GM19397 (cell line): ENCODE results near the gene GOLGA6L1.
"Not testable (repeated sequence)": the region's sequence is repeated elsewhere in the genome, so short reads cannot be mapped to it uniquely, and the experiment has no call there.

Experiments
- ATAC-seq: cut with Tn5 transposase; IDR thresholded peaks from one replicate; pipeline ENCODE4 v1.9.1; 2021; ENCODE audit warnings: mild to moderate bottlenecking, moderate library complexity; ENCODE audit not compliant: unreplicated experiment

GOLGA6L1 gene, protein sequence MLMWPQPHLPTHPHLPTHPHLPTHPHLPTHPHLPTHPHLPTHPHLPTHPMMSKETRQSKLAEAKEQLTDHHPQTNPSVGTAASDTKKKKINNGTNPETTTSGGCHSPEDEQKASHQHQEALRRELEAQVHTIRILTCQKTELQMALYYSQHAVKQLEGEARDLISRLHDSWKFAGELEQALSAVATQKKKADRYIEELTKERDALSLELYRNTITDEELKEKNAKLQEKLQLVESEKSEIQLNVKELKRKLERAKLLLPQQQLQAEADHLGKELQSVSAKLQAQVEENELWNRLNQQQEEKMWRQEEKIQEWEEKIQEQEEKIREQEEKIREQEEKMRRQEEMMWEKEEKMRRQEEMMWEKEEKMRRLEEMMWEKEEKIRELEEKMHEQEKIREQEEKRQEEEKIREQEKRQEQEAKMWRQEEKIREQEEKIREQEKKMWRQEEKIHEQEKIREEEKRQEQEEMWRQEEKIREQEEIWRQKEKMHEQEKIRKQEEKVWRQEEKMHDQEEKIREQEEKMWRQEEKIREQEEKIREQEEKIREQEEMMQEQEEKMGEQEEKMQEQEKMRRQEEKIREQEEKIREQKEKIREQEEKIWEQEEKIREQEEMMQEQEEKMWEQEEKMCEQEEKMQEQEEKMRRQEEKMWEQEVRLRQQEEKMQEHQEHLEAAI

GRCh38 chr15:23136722-23137121, at the start of gene GOLGA6L1:
Gene GOLGA6L1 (minus strand): TSS chr15:23136822. CDS start chr15:23136731, 91 bp downstream.
- ATAC-seq, result not testable (repeated sequence)

GRCh38 chr15:23181201-23181600, 44.6 kb upstream of the GOLGA6L1 start:
- not testable (repeated sequence) for ATAC-seq

GRCh38 chr15:23180547-23180927, 43.9 kb upstream of the GOLGA6L1 start:
- not testable (repeated sequence) for ATAC-seq

DNA sequence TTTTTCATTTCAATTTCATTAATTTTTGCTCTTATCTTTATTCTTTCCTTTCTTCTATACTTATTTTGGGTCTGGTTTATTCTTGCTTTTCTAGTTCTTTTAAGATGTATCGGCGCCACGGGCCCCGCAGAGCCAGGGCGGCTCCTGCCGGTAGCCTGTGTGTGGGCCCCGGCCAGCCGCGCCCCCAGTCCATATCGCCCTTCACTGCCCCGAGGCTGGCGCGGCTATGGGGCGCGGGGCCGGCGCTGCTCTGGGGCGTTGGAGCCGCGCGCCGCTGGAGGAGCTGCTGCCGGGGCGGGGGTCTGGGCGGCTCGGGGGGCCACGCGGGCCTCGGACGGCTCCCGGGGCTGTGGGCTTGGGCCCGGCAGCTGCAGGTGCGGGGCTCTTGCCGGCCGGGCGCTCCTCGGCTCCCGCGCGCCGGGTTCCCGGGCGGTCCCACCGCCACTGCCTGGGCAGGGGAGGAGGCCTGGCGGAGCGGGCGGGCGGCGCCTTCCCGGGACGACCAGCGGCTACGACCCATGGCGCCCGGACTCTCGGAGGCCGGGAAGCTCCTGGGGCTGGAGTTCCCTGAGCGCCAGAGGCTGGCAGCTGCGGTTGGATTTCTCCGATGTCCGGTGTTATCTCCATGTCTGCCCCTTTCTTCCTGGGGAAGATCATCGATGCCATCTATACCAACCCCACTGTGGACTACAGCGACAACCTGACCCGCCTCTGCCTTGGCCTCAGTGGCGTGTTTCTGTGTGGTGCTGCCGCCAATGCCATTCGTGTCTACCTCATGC, 43.3 kb upstream of the GOLGA6L1 start:
- not testable (repeated sequence) for ATAC-seq

DNA sequence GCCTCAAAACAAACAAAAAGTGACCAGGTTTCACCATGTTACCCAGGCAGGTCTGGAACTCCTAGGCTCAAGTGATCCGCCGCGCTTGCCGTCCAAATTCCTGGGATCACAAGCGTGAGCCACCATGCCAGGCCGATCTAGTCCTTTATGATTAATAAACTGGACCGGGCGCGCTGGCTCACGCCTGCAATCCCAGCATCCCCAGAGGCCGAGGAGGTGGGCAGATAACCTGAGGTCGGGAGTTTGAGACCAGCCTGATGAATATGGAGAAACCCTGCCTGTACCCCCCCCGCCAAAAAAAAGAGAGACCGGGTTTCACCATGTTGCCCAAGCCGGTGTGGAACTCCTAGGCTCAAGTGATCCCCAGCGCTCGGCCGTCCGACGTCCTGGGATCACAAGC, 40.1 kb upstream of the GOLGA6L1 start:
- not testable (repeated sequence) for ATAC-seq

DNA sequence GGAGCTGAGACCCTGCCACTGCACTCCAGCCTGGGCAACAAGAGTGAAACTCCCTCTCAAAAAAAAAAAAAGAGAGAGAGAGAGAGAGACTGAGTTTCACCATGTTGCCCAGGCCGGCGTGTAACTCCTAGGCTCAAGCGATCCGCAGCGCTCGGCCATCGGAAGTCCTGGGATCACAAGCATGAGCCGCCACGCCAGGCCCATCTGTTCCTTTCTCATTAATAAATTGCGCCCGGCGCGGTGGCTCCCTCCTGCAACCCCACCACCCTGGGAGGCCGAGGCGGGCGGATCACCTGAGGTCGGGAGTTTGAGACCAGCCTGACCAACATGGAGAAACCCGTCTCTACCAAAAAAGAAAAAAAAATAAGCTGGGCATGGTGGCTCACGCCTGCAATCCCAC, 39.0 kb upstream of the GOLGA6L1 start:
- not testable (repeated sequence) for ATAC-seq

DNA sequence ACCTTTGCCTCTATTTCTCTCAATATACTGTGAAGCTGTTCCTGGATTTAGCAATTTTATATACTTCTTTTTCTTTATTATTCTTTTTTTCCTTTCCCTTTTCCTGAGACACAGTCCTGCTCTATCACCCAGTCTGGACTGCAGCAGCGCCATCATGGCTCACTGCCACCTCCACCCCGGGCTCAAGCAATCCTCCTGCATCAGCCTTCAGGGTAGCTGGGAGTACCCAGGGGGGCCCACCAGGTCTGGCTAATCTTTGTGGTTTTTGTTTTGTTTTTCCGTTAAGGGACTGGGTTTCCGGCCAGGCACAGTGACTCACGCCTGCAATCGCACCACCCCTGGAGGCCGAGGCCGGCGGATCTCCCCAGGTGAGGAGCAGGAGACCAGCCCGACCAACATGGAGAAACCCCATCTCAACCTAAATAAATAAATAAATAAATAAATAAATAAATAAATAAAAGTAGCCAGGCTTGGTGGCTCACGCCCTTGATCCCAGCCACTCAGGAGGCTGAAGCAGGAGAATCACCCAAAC, 38.1 kb upstream of the GOLGA6L1 start:
- ATAC-seq, result not testable (repeated sequence)

DNA sequence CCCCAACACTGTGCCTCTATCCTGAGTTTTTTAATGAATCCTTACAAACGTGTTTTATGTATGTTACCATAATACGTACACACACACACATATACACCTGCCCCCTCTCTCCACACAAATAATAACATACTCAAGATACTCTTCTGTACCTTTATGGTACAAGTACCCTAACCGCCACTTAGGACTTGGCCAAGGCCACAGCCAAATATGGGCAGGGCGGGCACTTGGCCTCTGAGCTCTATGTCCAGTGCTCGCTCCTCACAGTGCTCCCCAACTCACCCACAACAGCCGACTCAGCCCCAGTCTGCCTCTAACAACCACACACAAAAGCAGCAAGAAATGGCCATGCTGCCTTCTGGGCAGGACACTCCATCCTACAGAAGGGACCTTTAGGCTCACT, 3.8 kb downstream of the GOLGA6L1 start:
- not testable (repeated sequence) for ATAC-seq

DNA sequence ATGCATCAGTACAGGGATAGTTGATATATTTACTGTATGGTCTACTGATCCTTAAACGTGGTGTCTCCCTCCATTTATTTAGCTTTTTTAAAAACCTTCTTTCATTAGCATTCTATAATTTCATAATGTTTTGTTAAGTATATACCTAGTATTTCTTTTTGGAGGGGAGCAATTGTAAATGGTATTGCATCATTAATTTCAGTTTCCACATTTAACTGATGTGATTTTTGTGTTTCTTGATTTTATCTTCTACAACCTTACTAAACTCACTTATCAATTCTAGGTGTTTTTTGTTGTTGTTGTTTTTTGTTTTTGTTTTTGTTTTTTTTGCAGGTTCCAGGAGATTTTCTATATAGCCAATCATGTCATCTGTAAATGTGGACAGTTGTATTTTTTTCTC, 18.4 kb downstream of the GOLGA6L1 start:
- no peak for ATAC-seq

DNA sequence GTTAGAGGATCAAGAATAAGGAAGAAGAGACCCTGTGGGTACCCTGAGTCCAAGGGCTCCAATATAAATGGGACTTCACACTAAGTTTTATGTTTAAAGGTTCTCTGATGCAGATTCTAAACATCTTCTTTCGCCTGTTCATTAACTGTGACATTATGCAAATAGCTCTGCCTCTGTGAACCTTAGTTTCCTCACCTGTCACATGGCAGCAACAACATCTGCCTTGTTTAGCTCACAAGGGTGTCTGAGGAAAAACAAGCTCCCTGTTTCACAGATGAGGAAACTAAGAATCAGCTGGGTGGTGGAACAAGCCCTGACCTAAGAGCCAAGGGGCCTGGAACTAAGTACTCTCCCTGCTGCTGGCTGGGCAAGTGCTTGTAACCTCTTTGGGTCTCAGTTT, 40.8 kb downstream of the GOLGA6L1 start:
- ATAC-seq, result no peak

GRCh38 chr15:23083115-23083514, 53.5 kb downstream of the GOLGA6L1 start:
- ATAC-seq, result no peak

GRCh38 chr15:23081996-23082737, 54.5 kb downstream of the GOLGA6L1 start:
- ATAC-seq, result not testable (repeated sequence)

DNA sequence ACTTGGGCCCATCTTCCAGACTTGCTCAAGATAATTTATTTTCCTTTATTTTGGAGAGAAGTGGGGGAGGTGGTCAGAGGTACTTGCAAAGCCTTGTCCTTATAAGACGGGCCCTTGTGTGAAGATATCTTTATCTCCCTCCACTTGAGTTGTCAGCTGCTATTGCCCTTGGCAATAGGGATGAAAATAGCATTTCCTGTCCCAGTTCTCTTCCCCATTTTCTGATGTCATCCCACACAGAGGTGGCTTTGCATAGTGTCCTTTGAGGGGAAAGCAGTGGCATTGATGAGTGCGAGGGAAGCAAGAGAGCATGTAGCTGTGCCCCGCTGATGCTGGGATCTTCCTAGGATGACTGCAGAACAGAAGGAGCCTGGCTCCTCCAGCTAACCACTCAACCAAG, 55.4 kb downstream of the GOLGA6L1 start:
- ATAC-seq, result no peak

DNA sequence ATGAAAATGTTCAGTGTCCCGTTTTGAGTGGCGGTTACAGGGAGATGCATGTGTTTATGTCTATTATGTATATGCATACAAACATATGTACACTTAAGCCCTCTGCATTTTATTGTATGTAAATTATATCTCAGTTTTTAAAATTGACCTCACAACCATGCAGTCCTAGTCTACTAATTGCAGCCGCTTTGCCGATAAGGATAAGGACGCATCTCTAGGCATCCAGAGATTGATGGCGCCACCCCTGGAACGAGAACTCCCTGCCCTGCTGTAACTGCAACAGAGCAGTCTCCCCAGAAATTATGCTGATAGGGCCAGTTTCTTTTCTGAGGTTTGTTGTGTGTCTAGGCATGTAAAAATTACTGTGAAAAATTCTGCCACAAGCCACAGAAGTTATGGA, 56.9 kb downstream of the GOLGA6L1 start:
- no peak for ATAC-seq
